SK-N-MC (cell line): ENCODE data around the gene CELA2A.

Experiments used
- EZH2 ChIP-seq: fragments of 200-600 bp; sonication (generic); IDR thresholded peaks from one replicate; pipeline ENCODE4 v1.6.1; 2017; ENCODE audit warnings: antibody characterized with exemption
- FOXP2 ChIP-seq: optimal IDR thresholded peaks from 2 replicates; pipeline ENCODE3; 2011; ENCODE audit warnings: mild to moderate bottlenecking, moderate library complexity; ENCODE audit not compliant: insufficient read depth; ENCODE audit errors: extremely low read length, control extremely low read depth
- POLR2AphosphoS5 ChIP-seq: IDR thresholded peaks from 2 replicates; pipeline ENCODE4 v1.6.1; 2012; ENCODE audit warnings: mild to moderate bottlenecking, low read depth, low read length, borderline replicate concordance

DNA sequence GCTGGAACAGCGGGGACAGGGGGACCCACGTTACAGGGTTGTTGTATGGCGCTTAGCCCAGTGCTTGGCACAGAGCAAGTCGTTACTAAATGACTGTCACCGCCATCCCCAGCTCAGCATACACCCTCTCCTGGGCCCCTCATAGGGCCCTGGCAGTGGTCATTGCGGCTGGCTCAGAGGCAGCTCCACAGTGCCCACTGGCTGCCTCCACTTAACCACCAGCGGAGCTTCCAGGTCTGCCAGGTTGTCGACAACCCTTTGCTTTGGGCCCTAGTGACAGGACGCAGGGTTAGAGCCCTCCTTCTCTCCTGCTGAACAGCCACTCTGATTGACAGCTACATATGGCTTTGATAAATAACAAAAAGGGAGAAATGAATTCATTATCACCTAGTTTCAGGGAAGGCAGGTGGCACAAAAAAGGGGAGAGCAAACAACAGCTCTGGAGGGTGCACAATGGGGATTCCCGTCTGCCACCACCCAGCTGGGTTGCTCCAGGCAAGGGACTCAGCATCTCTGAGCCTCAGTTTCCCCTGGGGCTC is 42.0 kb upstream of the CELA2A start:
- TF ChIP-seq EZH2 (no peak), POLR2AphosphoS5 (no peak), FOXP2 (no peak)
